Stimulated activated CD8-positive, alpha-beta memory T cell treated with anti-CD3 and anti-CD28 coated beads, Interleukin-12 subunit alpha, Interleukin-12 subunit beta, amount 100 ng/mL, for 4 hours (primary cell): ENCODE data around the gene UTP4.

Experiments
- DNase-seq: peaks from one replicate; pipeline ENCODE4 v3.0.0-alpha.2; 2020; ENCODE audit warnings: low read depth

Gene UTP4

GRCh38 chr16:69176033-69176800, 43.8 kb downstream of the UTP4 start:
- no peak for DNase-seq

- no peak for DNase-seq
Observed at GRCh38 chr16:69179328-69180010, 47.0 kb downstream of the UTP4 start.

DNA sequence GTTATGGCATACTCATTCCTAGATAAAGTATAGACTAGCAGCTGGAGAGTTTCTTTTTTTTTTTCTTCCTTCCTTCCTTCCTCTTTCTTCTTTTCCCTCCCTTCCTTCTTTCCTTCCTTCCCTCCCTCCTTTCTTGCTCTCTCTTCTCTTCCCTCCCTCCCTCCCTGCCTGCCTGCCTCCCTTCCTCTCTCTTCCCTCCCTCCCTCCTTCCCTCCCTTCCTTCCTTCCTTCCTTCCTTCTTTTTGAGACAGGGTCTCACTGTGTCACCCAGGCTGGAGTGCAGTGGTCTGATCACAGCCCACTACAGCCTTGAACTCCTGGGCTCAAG, 47.5 kb downstream of the UTP4 start:
- DNase-seq, result no peak

DNA sequence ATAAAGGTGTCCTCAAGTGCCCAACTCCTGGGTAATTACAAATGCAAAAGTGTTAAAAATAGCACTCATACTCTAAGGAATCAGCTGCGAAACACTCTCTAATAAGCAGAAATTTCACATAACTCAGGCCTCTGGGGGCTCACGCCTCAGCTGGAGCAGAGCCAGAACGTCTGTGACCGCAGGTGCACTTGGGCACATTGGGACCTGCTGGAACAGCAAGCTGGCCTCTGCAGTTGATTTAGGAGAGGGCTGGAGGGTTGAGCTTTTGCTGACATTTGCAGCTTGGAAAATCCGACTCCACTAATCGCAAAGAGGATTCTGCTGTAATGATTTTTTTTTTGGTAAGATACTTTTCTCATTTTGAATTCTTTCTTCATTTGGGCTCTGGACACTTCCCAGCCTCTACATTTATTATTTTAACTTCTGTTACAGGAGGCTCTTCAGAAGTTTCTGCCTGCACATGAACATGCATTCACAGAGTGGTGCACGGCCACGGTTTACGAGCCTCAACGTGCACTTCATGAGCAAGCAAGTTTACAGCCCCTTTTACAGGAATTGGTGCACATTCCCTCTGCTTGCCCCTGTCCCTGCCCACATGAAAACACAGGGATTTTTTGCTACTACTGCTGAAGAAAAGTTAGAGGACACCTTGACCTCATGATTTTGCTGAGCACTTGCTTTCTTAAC, 50.4 kb downstream of the UTP4 start:
- DNase-seq, result no peak

DNA sequence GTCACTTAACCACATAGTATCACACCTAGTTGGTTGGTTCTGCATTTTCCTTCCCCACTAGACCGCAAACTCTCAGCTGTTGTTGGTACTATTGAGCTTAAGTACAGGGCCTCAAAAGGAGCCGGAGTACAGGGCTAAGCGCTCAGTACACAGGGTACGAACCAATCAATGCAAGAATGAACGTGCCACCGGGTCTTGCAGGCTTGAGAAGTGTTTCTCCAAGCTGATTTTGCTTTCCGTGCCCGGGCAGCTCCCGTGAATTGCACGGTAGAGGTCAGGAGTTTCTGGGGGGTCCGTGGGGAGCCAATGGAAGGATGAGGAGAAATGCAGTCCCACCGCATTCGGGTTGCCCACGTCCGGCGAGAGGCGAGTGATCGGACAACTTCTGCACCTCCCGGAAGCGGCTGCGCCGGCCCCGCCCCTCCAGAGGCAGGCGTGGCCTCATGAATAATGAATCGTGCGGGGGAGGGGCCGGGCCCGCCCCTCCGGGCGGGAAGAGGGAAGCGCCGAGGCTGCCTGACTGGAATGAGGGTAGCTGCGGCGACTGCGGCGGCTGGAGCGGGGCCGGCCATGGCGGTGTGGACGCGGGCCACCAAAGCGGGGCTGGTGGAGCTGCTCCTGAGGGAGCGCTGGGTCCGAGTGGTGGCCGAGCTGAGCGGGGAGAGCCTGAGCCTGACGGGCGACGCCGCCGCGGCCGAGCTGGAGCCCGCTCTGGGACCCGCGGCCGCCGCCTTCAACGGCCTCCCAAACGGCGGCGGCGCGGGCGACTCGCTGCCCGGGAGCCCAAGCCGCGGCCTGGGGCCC, 54.4 kb downstream of the UTP4 start, which contains the start of gene SNTB2:
Gene SNTB2 (plus strand): TSS at position 523 of the 804 bp plus-strand sequence. CDS start 3 bp downstream, at position 526.
- peak; percentile 69 for DNase-seq

DNA sequence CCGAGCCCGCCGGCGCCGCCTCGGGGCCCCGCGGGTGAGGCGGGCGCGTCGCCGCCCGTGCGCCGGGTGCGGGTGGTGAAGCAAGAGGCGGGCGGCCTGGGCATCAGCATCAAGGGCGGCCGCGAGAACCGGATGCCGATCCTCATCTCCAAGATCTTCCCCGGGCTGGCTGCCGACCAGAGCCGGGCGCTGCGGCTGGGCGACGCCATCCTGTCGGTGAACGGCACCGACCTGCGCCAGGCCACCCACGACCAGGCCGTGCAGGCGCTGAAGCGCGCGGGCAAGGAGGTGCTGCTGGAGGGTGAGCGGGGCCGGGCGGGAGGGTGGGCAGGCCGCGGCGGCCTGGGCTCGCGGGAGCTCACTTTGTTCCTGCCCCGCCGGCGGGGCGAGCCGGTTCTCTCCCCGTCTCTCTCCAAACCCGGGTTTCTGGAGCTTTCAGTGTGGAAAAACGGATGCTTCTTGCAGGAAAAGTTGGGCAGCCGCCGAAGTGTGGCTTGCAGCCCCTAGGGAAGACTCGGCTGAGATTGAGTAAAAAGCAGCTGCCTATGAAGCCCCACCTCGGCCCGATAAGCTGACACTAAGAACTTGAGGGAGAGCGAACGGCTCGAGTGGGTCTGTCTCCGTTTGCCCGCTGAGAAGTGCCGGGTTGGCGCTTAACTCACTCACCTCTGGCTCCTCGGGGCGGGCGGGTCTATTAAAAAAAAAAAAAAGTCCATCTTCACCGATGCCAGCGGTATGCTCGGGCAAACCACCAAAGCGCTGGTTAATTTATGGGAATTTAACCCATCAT, 55.2 kb downstream of the UTP4 start:
- DNase-seq, result peak; percentile 34

DNA sequence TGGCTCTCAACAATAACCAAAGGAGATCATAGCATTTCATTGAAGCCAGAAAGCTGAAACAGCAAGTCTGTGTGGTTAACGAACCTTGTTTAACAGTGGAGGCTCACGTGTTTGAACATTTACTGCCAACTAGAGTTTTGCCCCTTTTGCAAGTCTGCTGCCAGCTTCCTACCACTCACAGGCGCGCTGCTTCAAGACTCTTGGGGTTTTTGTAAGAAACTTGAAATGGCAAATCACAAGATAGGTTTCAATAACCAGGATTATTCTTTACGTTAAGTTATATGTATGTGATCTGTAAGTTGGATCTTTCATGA, 55.7 kb downstream of the UTP4 start:
- no peak for DNase-seq

DNA sequence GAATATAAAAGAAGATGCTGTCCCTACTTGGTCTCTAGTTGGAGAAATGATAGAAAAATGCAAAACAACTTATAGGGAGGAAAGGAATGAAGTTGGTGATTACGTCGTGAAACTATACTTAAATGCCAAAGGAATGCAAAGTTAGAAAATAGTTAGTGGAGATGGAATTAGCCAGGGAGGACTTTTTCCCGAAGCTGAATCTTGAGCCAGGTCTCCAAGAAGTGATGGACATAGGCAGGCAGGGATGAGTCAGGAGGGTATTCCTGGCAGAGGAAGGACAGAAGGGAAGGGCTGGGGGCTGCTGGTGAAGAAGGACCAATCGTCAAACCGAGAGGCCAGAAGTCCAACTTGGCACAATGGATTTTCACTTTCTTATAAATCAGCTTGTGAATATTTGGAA, 56.3 kb downstream of the UTP4 start:
- no peak for DNase-seq

DNA sequence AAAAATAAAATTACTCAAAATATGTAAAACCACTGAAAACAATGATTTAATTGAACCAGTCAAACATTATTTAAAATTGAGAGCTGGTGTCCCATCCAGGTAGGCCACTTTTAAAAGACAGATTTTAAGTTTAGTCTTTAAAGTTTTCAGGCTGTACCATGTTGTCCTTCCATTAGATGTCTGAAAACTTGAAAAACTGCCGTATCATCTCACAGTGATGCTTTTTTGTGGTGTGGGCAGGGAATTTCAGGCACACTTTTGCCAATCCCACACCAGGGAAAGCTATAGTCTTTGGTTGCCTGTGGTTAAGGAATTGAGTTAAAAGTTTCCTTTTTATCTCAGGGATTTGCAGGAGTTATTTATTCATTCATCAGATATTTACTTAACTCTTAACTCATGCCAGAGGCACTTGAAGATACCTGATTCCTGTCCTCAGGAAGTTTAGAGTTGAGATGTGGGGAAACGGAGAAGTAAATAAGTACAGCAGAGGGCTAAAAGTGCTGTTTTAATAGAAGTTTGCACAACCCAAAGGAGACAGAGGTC, 57.7 kb downstream of the UTP4 start:
- DNase-seq, result no peak

DNA sequence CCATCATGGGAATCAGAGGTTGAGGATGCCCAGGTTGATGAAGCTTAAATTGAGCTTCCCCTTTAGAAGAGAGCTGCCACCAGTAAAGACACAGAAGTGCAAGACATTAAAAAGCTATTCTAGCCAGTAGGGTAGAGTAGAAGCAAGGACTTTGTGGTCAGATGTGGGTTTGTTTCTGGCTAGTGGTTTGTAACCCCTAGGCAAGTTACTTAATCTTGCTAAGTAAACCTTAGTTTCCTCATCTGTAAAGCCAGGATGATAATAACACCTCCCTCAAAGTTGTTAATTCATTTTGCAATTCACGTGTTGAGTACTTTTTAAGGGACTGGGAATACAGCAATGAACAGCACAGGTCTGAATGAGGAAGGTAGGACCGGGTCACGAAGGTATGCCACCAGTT, 58.1 kb downstream of the UTP4 start:
- no peak for DNase-seq

DNA sequence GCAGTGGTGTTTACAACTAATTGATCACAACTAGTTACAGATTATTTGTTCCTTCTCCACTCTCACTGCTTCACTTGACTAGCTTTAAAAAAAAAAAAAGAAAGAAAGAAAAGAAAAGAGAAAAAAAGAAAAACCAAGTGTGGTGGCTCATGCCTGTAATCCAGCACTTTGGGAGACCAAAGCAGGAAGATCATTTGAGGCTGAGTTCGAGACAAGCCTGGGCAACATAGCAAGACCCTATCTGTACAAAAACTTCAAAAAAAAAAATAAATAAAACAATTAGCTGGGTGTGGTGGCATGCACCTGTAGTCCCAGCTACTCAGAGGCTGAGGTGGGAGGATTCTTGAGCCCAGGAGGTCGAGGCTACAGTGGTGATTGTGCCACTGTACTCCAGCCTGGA, 58.7 kb downstream of the UTP4 start:
- no peak for DNase-seq

DNA sequence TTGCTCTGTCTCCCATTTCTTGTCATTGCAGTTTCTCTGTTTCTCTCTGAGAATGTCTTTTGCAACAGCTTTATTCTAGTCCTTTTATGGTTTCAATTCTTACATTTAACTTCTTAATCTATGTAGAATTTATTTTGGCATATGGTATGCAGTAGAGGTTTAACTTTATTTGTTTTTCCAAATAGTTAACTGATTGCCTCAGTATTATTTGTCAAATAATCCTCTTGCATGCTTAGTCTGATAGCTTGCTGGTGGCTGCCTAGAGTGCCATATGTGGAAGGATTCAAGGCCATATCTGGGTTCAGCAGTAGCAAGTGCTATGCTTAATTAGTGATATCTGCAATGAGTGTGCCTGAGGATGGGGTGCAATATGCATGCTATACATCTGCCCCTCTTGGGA, 61.4 kb downstream of the UTP4 start:
- no peak for DNase-seq

- DNase-seq, result no peak
Observed at GRCh38 chr16:69194488-69194887, 62.0 kb downstream of the UTP4 start.

DNA sequence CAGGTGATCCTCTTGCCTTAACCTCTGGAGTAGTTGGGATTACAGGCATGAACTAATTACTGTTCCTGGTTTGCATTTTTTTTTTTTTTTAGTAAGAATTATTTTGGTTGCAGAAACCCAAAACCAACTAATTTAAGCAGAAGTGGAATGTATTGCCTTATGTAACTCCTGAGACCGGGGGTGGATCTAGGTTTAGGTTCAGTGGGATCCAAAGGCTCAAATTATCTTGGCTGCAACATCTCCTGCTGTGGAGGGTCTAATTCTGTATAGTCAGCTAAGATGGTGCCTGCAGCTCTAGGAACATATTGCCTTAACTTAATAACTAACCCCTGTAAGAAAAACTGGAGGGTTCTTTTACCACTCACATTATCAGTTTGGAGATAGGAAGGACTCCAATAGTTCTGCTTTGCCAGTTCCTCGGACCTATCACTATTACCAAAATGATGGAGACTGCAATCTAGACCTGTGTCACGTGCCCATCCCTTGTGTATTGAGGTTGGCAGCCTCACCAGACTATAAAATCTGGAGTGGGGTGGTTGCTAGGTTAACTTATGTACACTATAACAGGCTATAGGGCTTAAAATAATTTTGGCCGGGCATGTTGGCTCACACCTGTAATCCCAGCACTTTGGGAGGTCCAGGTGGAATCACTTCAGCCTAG, 63.0 kb downstream of the UTP4 start:
- DNase-seq, result no peak

DNA sequence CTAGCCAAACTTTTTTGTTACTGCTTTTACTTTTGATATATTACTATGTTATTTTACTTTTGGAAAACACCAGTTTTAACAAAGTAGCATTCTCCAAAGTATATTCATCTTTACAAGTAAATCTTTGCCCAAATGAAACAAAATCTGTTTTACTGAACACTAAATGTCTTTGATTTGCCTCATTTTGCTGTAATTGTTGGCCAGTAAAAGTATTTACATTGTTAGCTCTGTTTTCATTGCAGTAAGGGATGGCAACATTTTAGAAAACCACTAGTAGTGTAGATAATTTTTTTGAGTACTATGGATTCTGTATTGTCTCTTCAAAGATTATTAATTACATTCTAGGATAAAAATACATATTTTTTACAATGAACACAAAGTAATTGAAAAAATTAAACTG, 65.1 kb downstream of the UTP4 start:
- DNase-seq, result no peak

DNA sequence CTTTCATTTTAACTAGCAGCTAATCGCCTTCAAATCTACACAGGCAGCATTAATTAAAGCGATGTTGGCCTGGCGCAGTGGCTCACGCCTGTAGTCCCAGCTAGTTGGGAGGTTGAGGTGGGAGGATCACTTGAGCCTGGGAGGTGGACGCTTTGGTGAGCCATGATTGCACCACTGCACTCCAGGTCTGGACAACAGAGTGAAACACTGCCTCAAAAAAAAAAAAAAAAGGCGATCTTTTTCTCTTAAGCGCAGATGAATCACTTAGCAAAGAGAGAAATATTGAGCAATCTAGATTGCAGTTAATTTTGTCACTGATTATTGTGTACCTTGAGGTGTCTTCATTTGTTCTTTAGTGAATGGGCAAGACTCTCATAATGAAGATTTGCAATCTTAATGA, 66.9 kb downstream of the UTP4 start:
- DNase-seq, result no peak

GRCh38 chr16:69201291-69201690, 68.8 kb downstream of the UTP4 start:
- DNase-seq, result no peak

DNA sequence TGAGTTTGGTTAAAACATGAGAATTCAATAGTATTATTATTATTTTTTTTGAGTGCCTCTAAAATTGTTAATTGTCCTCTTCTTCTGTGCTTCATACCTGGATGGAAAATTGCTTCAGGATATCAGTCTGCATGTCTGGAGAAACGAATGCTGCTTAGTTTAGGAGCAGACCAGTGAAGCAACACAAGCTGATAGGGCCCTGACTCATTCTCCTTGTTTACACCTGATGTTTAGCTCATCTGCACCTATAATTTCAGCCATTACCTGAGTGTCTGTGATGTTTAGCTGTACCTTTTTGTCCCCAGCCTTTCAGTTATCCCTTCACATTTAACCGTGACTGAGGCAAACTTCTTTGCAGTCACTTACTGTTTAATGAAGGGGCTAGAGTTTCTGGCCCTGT, 69.3 kb downstream of the UTP4 start:
- no peak for DNase-seq

- DNase-seq, result no peak
Observed at GRCh38 chr16:69204172-69204571, 71.7 kb downstream of the UTP4 start.

- DNase-seq, result no peak
Observed at GRCh38 chr16:69209735-69210134, 77.3 kb downstream of the UTP4 start.

GRCh38 chr16:69217433-69217832, 85.0 kb downstream of the UTP4 start:
- no peak for DNase-seq
